Activated effector memory CD4-positive, alpha-beta T cell treated with Interleukin-2 at 50 U/mL for 16 hours (primary cell): ENCODE results near the gene SNRPD1.
"Not testable (repeated sequence)": the region's sequence is repeated elsewhere in the genome, so short reads cannot be mapped to it uniquely, and the experiment has no call there.

ENCODE experiments used
- DNase-seq: peaks from one replicate; pipeline ENCODE4 v3.0.0-alpha.2; 2020

SNRPD1 gene

GRCh38 chr18:21638822-21639221, 26.7 kb downstream of the SNRPD1 start:
- no peak for DNase-seq

DNA sequence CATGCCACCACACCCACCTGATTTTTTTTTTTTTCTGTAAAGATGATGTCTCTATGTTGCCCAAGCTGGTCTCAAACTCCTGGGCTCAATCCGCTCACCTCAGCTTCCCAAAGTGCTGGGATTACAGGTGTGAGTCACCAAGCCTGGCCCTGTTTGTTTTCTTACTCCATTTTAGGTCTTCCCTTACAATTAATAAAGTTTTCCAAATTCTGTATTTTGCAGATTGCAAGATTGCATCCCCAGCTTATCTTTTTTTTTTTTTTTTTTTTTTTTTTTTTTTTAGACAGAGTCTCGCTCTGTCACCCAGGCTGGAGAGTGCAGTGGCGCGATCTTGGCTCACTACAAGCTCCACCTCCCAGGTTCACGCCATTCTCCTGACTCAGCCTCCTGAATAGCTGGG, 28.3 kb downstream of the SNRPD1 start:
- DNase-seq: not testable (repeated sequence)

DNA sequence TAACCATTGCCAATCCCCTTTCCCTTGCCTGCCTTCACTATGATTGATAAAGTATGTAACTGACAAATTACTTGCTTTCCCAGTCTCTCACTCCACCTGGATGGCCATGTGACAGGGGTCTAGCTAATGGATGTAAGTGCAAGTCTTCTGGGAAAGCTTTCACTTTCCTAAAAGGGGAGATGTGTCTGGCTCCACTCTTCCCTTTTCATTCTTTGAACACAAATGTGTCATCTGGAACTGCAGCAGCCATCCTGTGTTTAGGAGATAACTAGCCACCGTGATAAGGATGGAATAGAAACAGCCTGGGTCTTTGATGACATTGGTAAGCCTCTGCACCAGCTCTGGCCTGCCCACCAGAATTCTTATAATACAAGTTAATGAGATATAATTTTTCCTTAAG, 38.2 kb downstream of the SNRPD1 start:
- no peak for DNase-seq

DNA sequence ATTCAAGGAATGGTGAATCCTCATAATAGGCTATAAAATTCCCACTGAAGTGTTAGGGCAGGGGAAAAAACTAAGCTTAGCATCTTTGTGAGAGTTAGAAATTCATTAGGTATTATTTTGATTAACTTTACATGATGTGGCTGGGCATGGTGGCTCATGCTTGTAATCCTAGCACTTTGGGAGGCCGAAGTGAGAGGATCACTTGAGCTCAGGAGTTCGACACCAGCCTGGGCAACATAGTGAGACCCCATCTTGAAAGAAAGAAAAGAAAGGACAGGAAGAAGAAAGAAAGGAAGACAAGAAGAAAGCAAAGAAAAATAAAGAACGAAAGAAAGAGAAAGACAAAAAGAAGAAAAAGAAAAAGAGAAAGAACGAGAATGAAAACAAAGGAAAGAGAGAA, 40.0 kb downstream of the SNRPD1 start:
- no peak for DNase-seq

DNA sequence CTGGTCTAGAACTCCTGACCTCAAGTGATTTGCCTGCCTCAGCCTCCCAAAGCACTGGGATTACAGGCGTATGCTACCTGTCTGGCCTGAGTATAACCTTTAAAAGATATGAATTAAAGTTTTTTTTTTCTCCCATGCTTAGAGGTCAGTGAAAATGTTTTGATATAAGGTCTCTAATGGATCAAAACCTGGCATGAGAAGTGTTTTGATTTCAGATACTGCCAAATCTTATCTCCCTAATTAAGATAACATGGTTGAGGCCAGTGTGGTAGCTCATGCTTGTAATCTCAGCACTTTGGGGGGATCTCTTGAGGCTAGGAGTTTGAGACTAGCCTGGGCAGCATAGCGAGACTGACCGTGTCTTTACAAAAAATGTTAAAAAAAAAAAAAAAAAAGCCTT, 41.2 kb downstream of the SNRPD1 start:
- no peak for DNase-seq

DNA sequence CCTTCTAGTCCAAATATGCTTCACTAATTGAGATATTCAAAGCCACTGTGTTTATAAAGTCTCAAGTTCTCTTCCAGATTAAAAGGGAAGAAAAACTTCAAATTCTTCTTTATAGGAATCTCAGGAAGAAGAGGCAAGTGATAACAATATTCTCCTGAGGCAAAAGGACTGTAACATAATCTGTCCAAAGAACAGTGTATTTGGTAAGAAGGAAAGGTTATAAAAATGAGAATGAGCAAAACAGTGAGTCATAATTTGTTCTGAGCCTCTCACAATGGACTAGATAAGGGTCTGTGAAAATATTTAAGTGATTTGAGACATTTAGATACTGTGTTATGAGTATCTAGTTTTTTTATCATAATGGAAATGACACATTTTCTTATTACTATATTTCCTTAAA, 44.3 kb downstream of the SNRPD1 start:
- DNase-seq: no peak

GRCh38 chr18:21660078-21660477, 48.0 kb downstream of the SNRPD1 start:
- DNase-seq: no peak

- DNase-seq: no peak
These were observed 50.5 kb downstream of the SNRPD1 start for GRCh38 chr18:21662581-21662980.

GRCh38 chr18:21663578-21663977, 51.5 kb downstream of the SNRPD1 start:
- no peak for DNase-seq

DNA sequence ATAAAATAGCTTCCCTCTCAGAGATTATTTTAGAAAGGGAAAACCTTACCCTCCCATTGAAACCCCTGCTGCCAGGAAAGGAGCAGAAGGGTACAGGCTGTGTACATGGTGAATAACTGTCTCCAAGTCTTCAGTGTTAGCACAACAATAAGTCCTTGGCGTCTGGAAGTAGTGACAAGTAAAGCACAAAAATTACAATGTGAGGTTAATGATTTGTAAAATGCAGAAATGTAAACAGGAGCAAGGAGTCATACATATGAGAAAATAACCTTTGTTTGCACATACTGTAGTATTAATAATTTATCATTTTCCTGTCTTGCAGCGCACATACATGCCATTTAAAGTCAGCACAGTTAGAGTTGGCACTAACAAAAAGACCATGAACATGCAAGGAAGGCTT, 52.0 kb downstream of the SNRPD1 start:
- no peak for DNase-seq

GRCh38 chr18:21669736-21670285, 57.7 kb downstream of the SNRPD1 start:
- DNase-seq: no peak

GRCh38 chr18:21672521-21673267, 60.6 kb downstream of the SNRPD1 start:
- no peak for DNase-seq

GRCh38 chr18:21675354-21675753, 63.2 kb downstream of the SNRPD1 start:
- not testable (repeated sequence) for DNase-seq

DNA sequence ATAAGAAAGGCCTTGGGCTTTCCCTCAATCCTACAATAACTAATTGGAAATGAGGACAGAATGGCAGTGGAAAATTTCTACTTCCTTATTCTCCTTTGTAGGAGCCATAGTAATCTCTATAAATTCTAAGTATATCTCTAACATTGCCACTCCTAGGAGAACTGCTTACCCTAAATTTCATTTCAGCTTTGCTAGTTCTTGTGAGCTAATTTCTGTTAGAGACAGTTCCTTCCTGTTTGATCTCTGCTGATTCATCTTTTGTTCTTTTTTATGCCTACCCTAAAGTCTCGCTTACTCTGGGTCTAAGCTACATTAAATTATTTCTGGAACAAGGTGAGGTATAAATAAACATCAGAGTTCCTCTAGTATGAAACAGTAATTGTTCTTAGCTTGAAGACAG, 66.7 kb downstream of the SNRPD1 start:
- DNase-seq: no peak

GRCh38 chr18:21680161-21680560, 68.0 kb downstream of the SNRPD1 start:
- no peak for DNase-seq

DNA sequence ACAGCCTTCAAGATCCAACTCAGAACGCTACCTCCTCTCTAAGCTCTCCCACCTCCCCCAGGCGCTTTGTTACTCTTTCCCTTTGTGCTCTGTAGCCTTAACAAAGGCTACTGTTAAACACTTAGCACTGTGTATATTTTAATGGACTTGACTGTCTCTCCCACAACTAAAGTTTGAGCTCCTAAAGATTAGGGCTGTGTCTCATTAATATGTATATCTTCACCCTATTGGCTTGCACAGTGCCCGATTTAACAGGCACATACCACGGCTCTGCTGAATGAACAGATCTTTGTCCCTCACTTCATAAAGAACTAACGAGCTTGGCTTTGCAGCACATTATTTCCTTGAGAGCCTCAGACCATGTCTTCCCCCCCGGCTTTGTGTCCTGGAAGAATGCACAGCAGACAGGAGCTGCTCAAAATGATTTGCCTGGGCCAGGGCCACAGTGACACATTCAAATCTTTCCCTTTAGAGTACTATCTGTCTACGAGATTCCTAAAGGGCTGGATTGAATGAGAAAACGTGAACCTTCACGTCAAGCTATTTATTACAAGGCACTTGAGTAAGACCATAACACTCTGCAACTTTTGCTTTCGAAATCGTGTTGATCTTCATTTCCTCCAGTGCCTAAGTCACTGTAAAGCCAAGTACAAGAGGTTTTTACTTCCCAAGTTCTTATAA, 70.4 kb downstream of the SNRPD1 start:
- no peak for DNase-seq
